H1 (cell line): ENCODE results near the gene MICU2. TPM values are rescaled to one million over a fixed set of nuclear protein-coding genes. Genes with fewer than 3 reads are reported as not detected.

Experiments used
- CTCF ChIA-PET: fragments of 300-600 bp; sonication (Branson Sonifier 250); formaldehyde crosslinking; loops from one replicate; lab custom pipeline; 2021; ENCODE audit not compliant: partially characterized antibody; lab: Charles Lee
- POLR2A ChIA-PET: fragments of 300-600 bp; sonication (Branson Sonifier 250); formaldehyde crosslinking; loops from one replicate; lab custom pipeline; 2021; ENCODE audit warnings: inconsistent platforms; ENCODE audit not compliant: partially characterized antibody; lab: Charles Lee
- DNase-seq, 2 experiments: peaks; one replicate each; pipeline versions ENCODE4 v3.0.0 to v3.0.0-alpha.2; 2010 to 2022; ENCODE audit warnings: low spot score in 2 of 2, low read depth in 1 of 2, mixed read lengths in 1 of 2
- FAIRE-seq: peaks from 2 replicates; lab custom pipeline; 2011; peaks lifted over from hg19 to GRCh38; lab: Jason Lieb, UNC
- H2AFZ ChIP-seq: 2 replicates; pipeline ENCODE4 v1.8.1; 2012; ENCODE audit warnings: low read length, inconsistent platforms
- H2AK5ac ChIP-seq: 2 replicates; pipeline ENCODE4 v1.6.1; 2013; ENCODE audit warnings: low read depth, low read length
- H2BK120ac ChIP-seq: replicated peaks from 2 replicates; pipeline ENCODE3; 2013; ENCODE audit warnings: low read depth, low read length, inconsistent platforms
- H2BK12ac ChIP-seq: 2 replicates; pipeline ENCODE4 v1.6.1; 2013; ENCODE audit warnings: low read depth, low read length
- H2BK15ac ChIP-seq: 2 replicates; pipeline ENCODE4 v1.6.1; 2013; ENCODE audit warnings: low read length
- H2BK20ac ChIP-seq: 2 replicates; pipeline ENCODE4 v1.6.1; 2013; ENCODE audit warnings: low read length
- H2BK5ac ChIP-seq: 2 replicates; pipeline ENCODE4 v1.6.1; 2013; ENCODE audit warnings: low read depth, low read length
- H3K14ac ChIP-seq: 2 replicates; pipeline ENCODE4 v1.6.1; 2013; ENCODE audit warnings: inconsistent platforms; ENCODE audit not compliant: insufficient read length
- H3K18ac ChIP-seq: 2 replicates; pipeline ENCODE4 v1.6.1; 2013; ENCODE audit warnings: low read length; ENCODE audit errors: extremely low read depth
- H3K23ac ChIP-seq: 2 replicates; pipeline ENCODE4 v1.6.1; 2013; ENCODE audit warnings: inconsistent platforms; ENCODE audit not compliant: insufficient read length
- H3K23me2 ChIP-seq: 2 replicates; pipeline ENCODE4 v1.6.1; 2013; ENCODE audit warnings: low read depth, low read length
- H3K27ac ChIP-seq: 2 replicates; pipeline ENCODE4 v1.6.1; 2011; ENCODE audit warnings: low read depth, low read length, inconsistent platforms
- H3K27me3 ChIP-seq, 4 experiments: replicated peaks in 1 of 4; 1 replicate in 1 of 4; 2 replicates in 3 of 4; pipeline versions ENCODE4 v1.6.1 to v1.8.1; 2011 to 2013; ENCODE audit warnings: low read length in 3 of 4, mild to moderate bottlenecking in 3 of 4, inconsistent platforms in 2 of 4, mixed read lengths in 2 of 4, moderate library complexity in 1 of 4; ENCODE audit not compliant: control insufficient read depth in 3 of 4, insufficient read depth in 3 of 4; ENCODE audit errors: extremely low read depth in 1 of 4
- H3K36me3 ChIP-seq, 4 experiments: 2 replicates each; pipeline versions ENCODE4 v1.6.1 to v1.8.1; 2011 to 2013; ENCODE audit warnings: mild to moderate bottlenecking in 4 of 4, low read length in 3 of 4, moderate library complexity in 2 of 4, control low read depth in 1 of 4, inconsistent platforms in 1 of 4; ENCODE audit not compliant: insufficient read depth in 4 of 4, control insufficient read depth in 2 of 4
- H3K4ac ChIP-seq: replicated peaks from 2 replicates; pipeline ENCODE3; 2013; ENCODE audit warnings: low read length, low read depth, mixed read lengths, inconsistent platforms; ENCODE audit not compliant: insufficient read length
- H3K4me1 ChIP-seq, 4 experiments: replicated peaks in 1 of 4; 1 replicate in 1 of 4; 2 replicates in 3 of 4; pipeline versions ENCODE4 v1.6.1 to v1.8.1; 2011 to 2013; ENCODE audit warnings: low read length in 3 of 4, inconsistent platforms in 2 of 4, mixed read lengths in 1 of 4; ENCODE audit not compliant: insufficient read depth in 4 of 4, control insufficient read depth in 3 of 4
- H3K4me2 ChIP-seq, 2 experiments: 2 replicates each; pipeline versions ENCODE4 v1.6.1 to v1.8.1; 2011 to 2013; ENCODE audit warnings: low read depth in 2 of 2, low read length in 2 of 2, control low read depth in 1 of 2, inconsistent platforms in 1 of 2, mild to moderate bottlenecking in 1 of 2; ENCODE audit not compliant: insufficient read depth in 1 of 2
- H3K4me3 ChIP-seq, 4 experiments: fragments of 200-600, 300-600 bp in 1 of 4; sonication (generic), shearing (Covaris generic), sonication (Bioruptor Twin) in 1 of 4; 2 replicates each; pipeline versions ENCODE4 v1.5.1 to v1.8.1; 2011 to 2016; ENCODE audit warnings: low read length in 4 of 4, low read depth in 3 of 4, control low read depth in 2 of 4, inconsistent platforms in 2 of 4, mild to moderate bottlenecking in 2 of 4, mixed read lengths in 1 of 4, moderate library complexity in 1 of 4; ENCODE audit not compliant: insufficient read depth in 2 of 4; ENCODE audit errors: extremely low read depth in 1 of 4
- H3K56ac ChIP-seq: replicated peaks from 2 replicates; pipeline ENCODE3; 2013; ENCODE audit warnings: low read depth, mild to moderate bottlenecking, mixed read lengths, low read length, inconsistent platforms; ENCODE audit not compliant: insufficient read length
- H3K79me1 ChIP-seq: 2 replicates; pipeline ENCODE4 v1.6.1; 2013; ENCODE audit warnings: low read depth, low read length, control low read depth
- H3K79me2 ChIP-seq, 2 experiments: 2 replicates each; pipeline versions ENCODE4 v1.6.1 to v1.8.1; 2012 to 2013; ENCODE audit warnings: low read length in 2 of 2, mild to moderate bottlenecking in 2 of 2, inconsistent platforms in 1 of 2; ENCODE audit not compliant: insufficient read depth in 2 of 2, control insufficient read depth in 1 of 2
- H3K9ac ChIP-seq, 4 experiments: replicated peaks in 1 of 4; 1 replicate in 1 of 4; 2 replicates in 3 of 4; pipeline versions ENCODE4 v1.6.1 to v1.8.1; 2011 to 2013; ENCODE audit warnings: low read depth in 3 of 4, low read length in 3 of 4, control low read depth in 2 of 4, mild to moderate bottlenecking in 2 of 4, moderate library complexity in 2 of 4, inconsistent platforms in 1 of 4; ENCODE audit errors: extremely low read depth in 1 of 4
- H3K9me3 ChIP-seq, 2 experiments: 2 replicates each; pipeline versions ENCODE4 v1.6.1 to v1.8.1; 2012 to 2013; ENCODE audit warnings: mild to moderate bottlenecking in 2 of 2, moderate library complexity in 2 of 2, control low read depth in 1 of 2, inconsistent platforms in 1 of 2, low read depth in 1 of 2, low read length in 1 of 2, mixed read lengths in 1 of 2; ENCODE audit not compliant: insufficient read depth in 2 of 2
- H4K20me1 ChIP-seq, 2 experiments: replicated peaks in 1 of 2; 2 replicates each; pipeline versions ENCODE3 to v1.8.1; 2011 to 2013; ENCODE audit warnings: inconsistent platforms in 2 of 2, low read length in 2 of 2, mild to moderate bottlenecking in 1 of 2; ENCODE audit not compliant: insufficient read depth in 2 of 2, control insufficient read depth in 1 of 2
- H4K5ac ChIP-seq: 2 replicates; pipeline ENCODE4 v1.6.1; 2013; ENCODE audit warnings: low read length, low read depth, mixed read lengths, inconsistent platforms; ENCODE audit not compliant: insufficient read length
- H4K8ac ChIP-seq: 2 replicates; pipeline ENCODE4 v1.8.0; 2013; ENCODE audit warnings: mild to moderate bottlenecking, moderate library complexity, low read length, inconsistent platforms; ENCODE audit not compliant: insufficient read depth; ENCODE audit errors: extremely low read depth
- H4K91ac ChIP-seq: replicated peaks from 2 replicates; pipeline ENCODE3; 2013; ENCODE audit warnings: low read length, mixed read lengths, inconsistent platforms; ENCODE audit not compliant: insufficient read length
- GABPA ChIP-seq: IDR thresholded peaks from 2 replicates; pipeline ENCODE4 v1.6.1; 2011; ENCODE audit warnings: mild to moderate bottlenecking, low read length, moderate library complexity, borderline replicate concordance; ENCODE audit not compliant: insufficient read depth
- NRF1 ChIP-seq: IDR thresholded peaks from 2 replicates; pipeline ENCODE4 v1.6.1; 2011; ENCODE audit warnings: mild to moderate bottlenecking, low read depth, low read length, improper control_type of control experiment
- RAD21 ChIP-seq, 2 experiments: IDR thresholded peaks in 1 of 2; conservative IDR thresholded peaks in 1 of 2; 2 replicates each; pipeline ENCODE4 v1.6.1; 2011; ENCODE audit warnings: low read depth in 2 of 2, low read length in 2 of 2, improper control_type of control experiment in 1 of 2, inconsistent platforms in 1 of 2, mild to moderate bottlenecking in 1 of 2, moderate library complexity in 1 of 2
- WGBS, 2 experiments: shearing (Covaris generic) in 1 of 2; methylation state at CpG; one replicate each; pipeline versions ENCODE4 v1.1.6 to v1.1.7; 2013 to 2015; ENCODE audit warnings: low lambda C conversion rate in 2 of 2, mixed read lengths in 2 of 2, inconsistent platforms in 1 of 2, low coverage in 1 of 2, missing lambda C conversion rate in 1 of 2; ENCODE audit not compliant: insufficient replicate concordance in 2 of 2, insufficient coverage in 1 of 2, insufficient read length in 1 of 2; ENCODE audit errors: extremely low coverage in 1 of 2, missing lambda C conversion rate in 1 of 2; 5-methylcytosine and 5-hydroxymethylcytosine counted together
- polyA plus RNA-seq, 7 experiments: library from polyadenylated mRNA; depleted of rRNA in 3 of 7; stranded (reverse) in 5 of 7; unstranded in 2 of 7; fragments of >200 nt in 5 of 7; fragments of 200-250 nt in 2 of 7; gene quantifications; 1 replicate in 5 of 7; 2 replicates in 1 of 7; 4 replicates in 1 of 7; pipeline versions ENCODE4 v1.2.1 to v1.2.3, GENCODE V29; 2011 to 2013; ENCODE audit warnings: missing spikeins in 2 of 7, mixed read lengths in 2 of 7
- total RNA-seq: library from RNA; stranded (reverse); fragmentation: NEBNext Ultra II Directional; extraction: Animal tissue kit (Norgen Biotek cat#: 25700); gene quantifications from 2 replicates; pipeline ENCODE4 v1.2.1, GENCODE V29; 2021
- TF ChIP-seq, protein P1 (sequence below), 3 experiments: IDR thresholded peaks; 1 replicate in 2 of 3; 2 replicates in 1 of 3; pipeline versions ENCODE4 v1.5.1 to v1.6.1; 2011; ENCODE audit warnings: low read length in 3 of 3, mild to moderate bottlenecking in 3 of 3, inconsistent platforms in 2 of 3, low read depth in 1 of 3, moderate library complexity in 1 of 3; ENCODE audit not compliant: insufficient read depth in 1 of 3; ENCODE audit errors: control extremely low read depth in 1 of 3
- TF ChIP-seq, protein P2 (sequence below): IDR thresholded peaks from 2 replicates; pipeline ENCODE4 v1.6.1; 2012; ENCODE audit warnings: low read length, inconsistent platforms

The MICU2 gene
- total and polyA plus RNA-seq, 2 of the 8 experiments (the other 6 are each of a cell fraction or from before 2014, with no cell fraction given) = 34.6 to 36.5 TPM

DNA sequence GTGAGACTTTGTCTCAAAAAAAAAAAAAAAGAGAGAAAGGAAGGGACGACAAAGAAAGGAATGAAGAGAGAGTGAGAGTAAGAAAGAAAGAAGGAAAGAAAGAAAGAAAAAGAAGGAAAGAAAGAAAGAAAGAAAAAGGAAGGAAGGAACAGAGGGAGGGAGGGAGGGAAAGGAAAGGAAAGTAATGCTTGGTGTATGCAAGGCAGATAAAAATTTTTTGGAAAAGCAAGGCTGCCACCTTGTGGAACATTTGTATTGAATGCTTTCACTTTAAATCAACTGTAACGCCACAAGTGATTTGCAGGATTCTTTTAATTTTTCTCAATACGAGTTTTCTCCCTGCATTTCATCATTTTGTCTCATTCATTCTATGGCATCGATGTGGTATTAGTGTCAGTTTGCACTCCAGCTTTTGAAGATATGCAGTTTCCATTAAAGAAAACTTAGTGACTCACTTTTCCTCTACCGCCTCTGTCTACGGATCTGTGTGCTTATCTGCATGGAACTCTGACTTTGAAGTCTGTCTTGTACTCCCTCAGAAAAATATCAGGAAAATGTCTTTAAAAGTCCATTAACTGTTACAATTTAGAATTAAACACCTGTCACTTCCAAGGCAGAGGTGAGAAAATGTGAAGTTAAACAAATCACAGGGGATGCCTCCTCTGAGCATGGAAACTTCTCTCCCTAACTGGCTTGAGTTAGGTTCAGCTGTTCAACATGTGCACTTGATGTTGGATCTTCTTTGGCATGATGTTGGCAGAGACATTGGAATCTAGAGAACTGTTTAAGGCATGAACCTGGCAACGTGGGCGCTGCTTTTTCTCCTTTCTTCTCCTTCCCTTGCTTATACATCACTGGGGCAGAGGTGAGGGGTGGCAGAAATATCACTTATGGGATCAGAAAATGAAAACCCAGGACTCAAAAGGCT lies 124.8 kb downstream of the MICU2 start:
- ChIA-PET CTCF (interaction anchor here (0.6 to 5.7 kb wide), 19 partner anchors 11 to 1269 kb away, joined by 3 to 74 read pairs (median 4); partner anchors contain the start of genes MRPL57 and SKA3), POLR2A (interaction anchor here (1.6 kb wide), 1 partner anchor 20 kb away, joined by 5 read pairs; the partner anchor contains the start of gene ZDHHC20)
- no peaks in the 10 kb centered on the region for H3K36me3 ChIP-seq
- H3K56ac ChIP-seq = no peak overlapping the region
- no peak for DNase-seq
- no peak overlapping the region for H3K9ac ChIP-seq
- no peaks in the 10 kb centered on the region for H3K79me2 ChIP-seq
- no peak overlapping the region for H3K23ac ChIP-seq
- H3K27me3 ChIP-seq = no peaks in the 10 kb centered on the region
- H4K5ac ChIP-seq = no peak overlapping the region
- no peaks in the 10 kb centered on the region for H3K79me1 ChIP-seq
- H2BK5ac ChIP-seq = no peak overlapping the region
- 0 out of 7 replicates have a peak, but pooled peaks cover 0 to 2% (median 0%) of the 10 kb centered on the region in 4 experiments for H3K4me1 ChIP-seq
- no peak overlapping the region for H4K8ac ChIP-seq
- H3K27ac ChIP-seq = no peak overlapping the region
- H4K20me1 ChIP-seq = no peaks in the 10 kb centered on the region
- H4K91ac ChIP-seq = no peak overlapping the region
- no peak overlapping the region for H2BK12ac ChIP-seq
- no peaks in the 10 kb centered on the region for H3K23me2 ChIP-seq
- no peak overlapping the region for H2AFZ ChIP-seq
- no peak overlapping the region for H3K18ac ChIP-seq
- H3K4me2 ChIP-seq = no peak overlapping the region
- H2BK120ac ChIP-seq = no peak overlapping the region
- H2BK20ac ChIP-seq = no peak overlapping the region
- H3K4ac ChIP-seq = no peak overlapping the region
- peak; percentile 86 for FAIRE-seq
- no peaks in the 10 kb centered on the region for H3K9me3 ChIP-seq
- WGBS, 2 experiments = 53 to 80% methylated on average over 1 to 7 of the region's 8 CpGs
- H2AK5ac ChIP-seq = no peak overlapping the region
- no peak overlapping the region for H3K14ac ChIP-seq
- no peak overlapping the region for H2BK15ac ChIP-seq
- no peak overlapping the region for H3K4me3 ChIP-seq
- TF ChIP-seq RAD21 (IDR thresholded peaks at IDR 0.05 in 1 of 2, conservative IDR thresholded peaks at IDR 0.05 in 1 of 2; ENCODE audit: low read depth in 2 of 2, low read length in 2 of 2) (peak; percentile 79 to 86), NRF1 (no peak), GABPA (no peak)
- TF ChIP-seq, protein P1, sequence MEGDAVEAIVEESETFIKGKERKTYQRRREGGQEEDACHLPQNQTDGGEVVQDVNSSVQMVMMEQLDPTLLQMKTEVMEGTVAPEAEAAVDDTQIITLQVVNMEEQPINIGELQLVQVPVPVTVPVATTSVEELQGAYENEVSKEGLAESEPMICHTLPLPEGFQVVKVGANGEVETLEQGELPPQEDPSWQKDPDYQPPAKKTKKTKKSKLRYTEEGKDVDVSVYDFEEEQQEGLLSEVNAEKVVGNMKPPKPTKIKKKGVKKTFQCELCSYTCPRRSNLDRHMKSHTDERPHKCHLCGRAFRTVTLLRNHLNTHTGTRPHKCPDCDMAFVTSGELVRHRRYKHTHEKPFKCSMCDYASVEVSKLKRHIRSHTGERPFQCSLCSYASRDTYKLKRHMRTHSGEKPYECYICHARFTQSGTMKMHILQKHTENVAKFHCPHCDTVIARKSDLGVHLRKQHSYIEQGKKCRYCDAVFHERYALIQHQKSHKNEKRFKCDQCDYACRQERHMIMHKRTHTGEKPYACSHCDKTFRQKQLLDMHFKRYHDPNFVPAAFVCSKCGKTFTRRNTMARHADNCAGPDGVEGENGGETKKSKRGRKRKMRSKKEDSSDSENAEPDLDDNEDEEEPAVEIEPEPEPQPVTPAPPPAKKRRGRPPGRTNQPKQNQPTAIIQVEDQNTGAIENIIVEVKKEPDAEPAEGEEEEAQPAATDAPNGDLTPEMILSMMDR (IDR thresholded peaks at IDR 0.05; ENCODE audit: control extremely low read depth in 1 of 3, insufficient read depth in 1 of 3, low read depth in 1 of 3, low read length in 3 of 3) = peak in 2 of 3 experiments; percentile 45 to 48; a peak in 2 of 4 replicates
- TF ChIP-seq, protein P2, sequence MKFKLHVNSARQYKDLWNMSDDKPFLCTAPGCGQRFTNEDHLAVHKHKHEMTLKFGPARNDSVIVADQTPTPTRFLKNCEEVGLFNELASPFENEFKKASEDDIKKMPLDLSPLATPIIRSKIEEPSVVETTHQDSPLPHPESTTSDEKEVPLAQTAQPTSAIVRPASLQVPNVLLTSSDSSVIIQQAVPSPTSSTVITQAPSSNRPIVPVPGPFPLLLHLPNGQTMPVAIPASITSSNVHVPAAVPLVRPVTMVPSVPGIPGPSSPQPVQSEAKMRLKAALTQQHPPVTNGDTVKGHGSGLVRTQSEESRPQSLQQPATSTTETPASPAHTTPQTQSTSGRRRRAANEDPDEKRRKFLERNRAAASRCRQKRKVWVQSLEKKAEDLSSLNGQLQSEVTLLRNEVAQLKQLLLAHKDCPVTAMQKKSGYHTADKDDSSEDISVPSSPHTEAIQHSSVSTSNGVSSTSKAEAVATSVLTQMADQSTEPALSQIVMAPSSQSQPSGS = no peak
